Measurements from ENCODE around the gene RASL10B.

DNA sequence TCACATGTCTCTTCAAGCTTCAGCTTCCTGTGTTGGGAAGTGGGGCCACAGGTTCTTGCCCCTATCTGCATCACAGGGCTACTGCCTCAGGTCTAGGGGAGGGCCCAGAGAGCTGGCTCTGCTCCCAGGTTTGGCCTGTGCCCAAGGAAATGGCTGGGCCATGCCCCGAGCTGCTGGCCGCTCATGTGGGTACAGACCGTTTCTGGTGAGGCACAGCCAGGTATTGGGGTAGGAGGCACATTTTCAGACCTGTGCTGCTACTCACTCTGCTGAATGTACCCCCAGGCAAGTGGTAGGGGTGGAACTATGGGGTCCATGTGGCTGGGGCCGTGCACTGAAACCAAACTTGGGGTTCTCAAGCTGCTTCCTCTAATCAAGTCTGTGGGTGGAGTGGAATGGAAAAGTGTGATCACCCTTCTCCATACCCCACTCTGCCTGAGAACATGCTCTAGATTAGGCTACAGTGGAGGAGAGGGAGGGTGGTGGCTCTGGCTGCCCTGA is 17.0 kb downstream of the RASL10B start:
- TF ChIP-seq SP1 (IDR thresholded peaks at IDR 0.05): no peak
- no peak for TF ChIP-seq L3MBTL2 (conservative IDR thresholded peaks at IDR 0.05)
- no peak for TF ChIP-seq FOXK2 (IDR thresholded peaks at IDR 0.05)
- no peak for TF ChIP-seq FOXA1 (IDR thresholded peaks at IDR 0.05)
- no peak for TF ChIP-seq LEF1 (IDR thresholded peaks at IDR 0.05; ENCODE audit: borderline replicate concordance)
- TF ChIP-seq ZNF384 (IDR thresholded peaks at IDR 0.05): no peak
- TF ChIP-seq BHLHE40 (IDR thresholded peaks at IDR 0.05; ENCODE audit: borderline replicate concordance): no peak
- no peak for TF ChIP-seq NFRKB (IDR thresholded peaks at IDR 0.05)
- TF ChIP-seq CTBP1 (IDR thresholded peaks at IDR 0.05; ENCODE audit: borderline replicate concordance): no peak
- TF ChIP-seq ARNT (IDR thresholded peaks at IDR 0.05): no peak
- TF ChIP-seq FOXM1 (IDR thresholded peaks at IDR 0.05; ENCODE audit: borderline replicate concordance): no peak
- no peak for TF ChIP-seq HDGF (IDR thresholded peaks at IDR 0.05; ENCODE audit: borderline replicate concordance)
- TF ChIP-seq ELF4 (IDR thresholded peaks at IDR 0.05): no peak
